ENCODE results near the gene TGFB1I1.

Gene TGFB1I1

GRCh38 chr16:31451681-31452351, 20.1 kb upstream of the TGFB1I1 start:
- Histone ChIP-seq H3K4me1 (ENCODE audit: control insufficient read depth in 2 of 2, insufficient read depth in 1 of 2, low read depth in 1 of 2, low read length in 2 of 2) (peaks cover 12 to 18% of the 10 kb centered on the region in 2 donors), H3K18ac (ENCODE audit: low read length) (no peak overlapping the region), H2BK5ac (ENCODE audit: low read length) (no peak overlapping the region), H3K27me3 (ENCODE audit: control insufficient read depth in 3 of 3, insufficient read depth in 3 of 3, low read depth in 1 of 3, low read length in 3 of 3) (no peaks in the 10 kb centered on the region), H3K36me3 (replicated peaks in 1 of 2; ENCODE audit: control insufficient read depth in 2 of 2, insufficient read depth in 2 of 2, low read length in 2 of 2) (peaks cover 6 to 16% of the 10 kb centered on the region in 2 donors), H2BK12ac (ENCODE audit: low read length) (no peak overlapping the region), H3K27ac (replicated peaks; ENCODE audit: low read length) (no peak overlapping the region), H2AK5ac (ENCODE audit: low read depth, low read length) (no peak overlapping the region), H3K9me3 (replicated peaks in 1 of 2; ENCODE audit: control insufficient read depth in 2 of 2, insufficient read depth in 1 of 2, low read depth in 1 of 2, low read length in 2 of 2) (no peaks in the 10 kb centered on the region), H3K79me1 (ENCODE audit: low read depth, low read length) (peaks cover 5% of the 10 kb centered on the region), H2BK120ac (ENCODE audit: low read depth, low read length) (no peak overlapping the region), H3K4me2 (ENCODE audit: insufficient read depth, low read length, poor library complexity, severe bottlenecking) (no peak overlapping the region), H3K4ac (ENCODE audit: low read length) (no peak overlapping the region), H3K4me3 (ENCODE audit: low read length in 2 of 2) (no peak overlapping the region), H3K14ac (ENCODE audit: low read length) (no peak overlapping the region), H3K23ac (ENCODE audit: low read depth, low read length, poor library complexity) (no peak overlapping the region), H4K91ac (ENCODE audit: low read depth, low read length, poor library complexity) (no peak overlapping the region), H3K9ac (ENCODE audit: low read depth, low read length, poor library complexity) (no peak overlapping the region), H4K8ac (ENCODE audit: low read depth, low read length) (no peak overlapping the region), H2BK15ac (ENCODE audit: low read length) (no peak overlapping the region), H2AFZ (ENCODE audit: low read length) (peak overlapping the region; percentile 41)
- WGBS, 2 donors (ENCODE audit: extremely low coverage in 2 of 2, insufficient read length in 2 of 2, insufficient replicate concordance in 1 of 2): no CpG with 5 or more reads among the region's 11 CpGs
- no peak for DNase-seq (ENCODE audit: low spot score)

GRCh38 chr16:31452631-31453106, 19.3 kb upstream of the TGFB1I1 start:
- Histone ChIP-seq H2BK5ac (ENCODE audit: low read length) (no peak overlapping the region), H3K9me3 (replicated peaks in 1 of 2; ENCODE audit: control insufficient read depth in 2 of 2, insufficient read depth in 1 of 2, low read depth in 1 of 2, low read length in 2 of 2) (no peaks in the 10 kb centered on the region), H3K36me3 (replicated peaks in 1 of 2; ENCODE audit: control insufficient read depth in 2 of 2, insufficient read depth in 2 of 2, low read length in 2 of 2) (peaks cover 6 to 24% of the 10 kb centered on the region in 2 donors), H3K14ac (ENCODE audit: low read length) (no peak overlapping the region), H2BK12ac (ENCODE audit: low read length) (no peak overlapping the region), H2AK5ac (ENCODE audit: low read depth, low read length) (no peak overlapping the region), H3K18ac (ENCODE audit: low read length) (no peak overlapping the region), H2BK120ac (ENCODE audit: low read depth, low read length) (no peak overlapping the region), H3K4me3 (ENCODE audit: low read length in 2 of 2) (no peak overlapping the region), H3K27ac (replicated peaks; ENCODE audit: low read length) (no peak overlapping the region), H2BK15ac (ENCODE audit: low read length) (no peak overlapping the region), H3K27me3 (ENCODE audit: control insufficient read depth in 3 of 3, insufficient read depth in 3 of 3, low read depth in 1 of 3, low read length in 3 of 3) (no peaks in the 10 kb centered on the region), H4K91ac (ENCODE audit: low read depth, low read length, poor library complexity) (no peak overlapping the region), H3K23ac (ENCODE audit: low read depth, low read length, poor library complexity) (no peak overlapping the region), H3K79me1 (ENCODE audit: low read depth, low read length) (peaks cover 5% of the 10 kb centered on the region), H3K4me2 (ENCODE audit: insufficient read depth, low read length, poor library complexity, severe bottlenecking) (no peak overlapping the region), H3K9ac (ENCODE audit: low read depth, low read length, poor library complexity) (no peak overlapping the region), H2AFZ (ENCODE audit: low read length) (no peak overlapping the region), H4K8ac (ENCODE audit: low read depth, low read length) (no peak overlapping the region), H3K4ac (ENCODE audit: low read length) (no peak overlapping the region), H3K4me1 (ENCODE audit: control insufficient read depth in 2 of 2, insufficient read depth in 1 of 2, low read depth in 1 of 2, low read length in 2 of 2) (peaks cover 12 to 20% of the 10 kb centered on the region in 2 donors)
- WGBS, 2 donors (ENCODE audit: extremely low coverage in 2 of 2, insufficient read length in 2 of 2, insufficient replicate concordance in 1 of 2): no CpG with 5 or more reads among the region's 3 CpGs
- no peak for DNase-seq (ENCODE audit: low spot score)

GRCh38 chr16:31453255-31454204, 18.4 kb upstream of the TGFB1I1 start:
- H2BK120ac ChIP-seq (ENCODE audit: low read depth, low read length): no peak overlapping the region
- peaks cover 16 to 27% of the 10 kb centered on the region in 2 donors for H3K4me1 ChIP-seq (ENCODE audit: control insufficient read depth in 2 of 2, insufficient read depth in 1 of 2, low read depth in 1 of 2, low read length in 2 of 2)
- H3K27ac ChIP-seq (replicated peaks; ENCODE audit: low read length): peak overlapping the region; percentile 63
- no peak overlapping the region for H3K23ac ChIP-seq (ENCODE audit: low read depth, low read length, poor library complexity)
- no peak overlapping the region for H3K4me3 ChIP-seq (ENCODE audit: low read length in 2 of 2)
- H2BK12ac ChIP-seq (ENCODE audit: low read length): no peak overlapping the region
- no peak overlapping the region for H2AFZ ChIP-seq (ENCODE audit: low read length)
- no peak for DNase-seq (ENCODE audit: low spot score)
- H3K18ac ChIP-seq (ENCODE audit: low read length): peak overlapping the region; percentile 9
- no peak overlapping the region for H2AK5ac ChIP-seq (ENCODE audit: low read depth, low read length)
- H3K14ac ChIP-seq (ENCODE audit: low read length): no peak overlapping the region
- no peak overlapping the region for H3K9ac ChIP-seq (ENCODE audit: low read depth, low read length, poor library complexity)
- H2BK15ac ChIP-seq (ENCODE audit: low read length): no peak overlapping the region
- H3K79me1 ChIP-seq (ENCODE audit: low read depth, low read length): peaks cover 11% of the 10 kb centered on the region
- no CpG with 5 or more reads among the region's 20 CpGs for WGBS, 2 donors (ENCODE audit: extremely low coverage in 2 of 2, insufficient read length in 2 of 2, insufficient replicate concordance in 1 of 2)
- H3K4ac ChIP-seq (ENCODE audit: low read length): no peak overlapping the region
- no peak overlapping the region for H2BK5ac ChIP-seq (ENCODE audit: low read length)
- H3K9me3 ChIP-seq (replicated peaks in 1 of 2; ENCODE audit: control insufficient read depth in 2 of 2, insufficient read depth in 1 of 2, low read depth in 1 of 2, low read length in 2 of 2): no peaks in the 10 kb centered on the region
- no peak overlapping the region for H3K4me2 ChIP-seq (ENCODE audit: insufficient read depth, low read length, poor library complexity, severe bottlenecking)
- H3K36me3 ChIP-seq (replicated peaks in 1 of 2; ENCODE audit: control insufficient read depth in 2 of 2, insufficient read depth in 2 of 2, low read length in 2 of 2): peaks cover 6 to 28% of the 10 kb centered on the region in 2 donors
- no peak overlapping the region for H4K8ac ChIP-seq (ENCODE audit: low read depth, low read length)
- no peak overlapping the region for H4K91ac ChIP-seq (ENCODE audit: low read depth, low read length, poor library complexity)
- no peaks in the 10 kb centered on the region for H3K27me3 ChIP-seq (ENCODE audit: control insufficient read depth in 3 of 3, insufficient read depth in 3 of 3, low read depth in 1 of 3, low read length in 3 of 3)

Data from neuronal stem cell (in vitro differentiated cells).